GM23338 (cell line): Measurements from ENCODE around the gene RPS6KA3. TPM values are rescaled to one million over a fixed set of nuclear protein-coding genes. Genes with fewer than 3 reads are reported as not detected.

Source experiments
- ATAC-seq: fragments of 200-7000 bp; cut with Tn5 transposase; 3 replicates; pipeline ENCODE4 v1.9.1; 2020
- DNase-seq: peaks from one replicate; pipeline ENCODE4 v3.0.0-alpha.2; 2015; ENCODE audit warnings: low spot score
- H2AFZ ChIP-seq: fragments of 200-600 bp; sonication (generic); 2 replicates; pipeline ENCODE4 v1.8.0; 2016; ENCODE audit warnings: antibody characterized with exemption, mild to moderate bottlenecking, moderate library complexity
- H3F3A ChIP-seq: fragments of 200-600 bp; sonication (generic); replicated peaks from 2 replicates; pipeline ENCODE4 v1.8.0; 2017; ENCODE audit warnings: antibody characterized with exemption, mixed run types, low read depth
- H3K27ac ChIP-seq: fragments of 200-600 bp; sonication (generic); 2 replicates; pipeline ENCODE4 v1.6.1; 2016; ENCODE audit warnings: low read depth
- H3K27me3 ChIP-seq: fragments of 200-600 bp; sonication (generic); 2 replicates; pipeline ENCODE4 v1.8.0; 2016; ENCODE audit warnings: mild to moderate bottlenecking, mixed run types, moderate library complexity; ENCODE audit not compliant: insufficient read depth
- H3K36me3 ChIP-seq: fragments of 200-600 bp; sonication (generic); 2 replicates; pipeline ENCODE4 v1.8.0; 2016; ENCODE audit warnings: mild to moderate bottlenecking; ENCODE audit not compliant: insufficient read depth
- H3K4me1 ChIP-seq: fragments of 200-600 bp; sonication (generic); 2 replicates; pipeline ENCODE4 v1.8.0; 2016; ENCODE audit warnings: mild to moderate bottlenecking, moderate library complexity; ENCODE audit not compliant: insufficient read depth
- H3K4me2 ChIP-seq: fragments of 200-600 bp; sonication (generic); 2 replicates; pipeline ENCODE4 v1.7.1; 2017; ENCODE audit warnings: mixed run types
- H3K4me3 ChIP-seq: fragments of 200-600 bp; sonication (generic); 2 replicates; pipeline ENCODE4 v1.6.1; 2016; ENCODE audit warnings: mixed run types
- H3K79me2 ChIP-seq: fragments of 200-600 bp; sonication (generic); replicated peaks from 2 replicates; pipeline ENCODE4 v1.8.0; 2017; ENCODE audit warnings: mild to moderate bottlenecking; ENCODE audit not compliant: insufficient read depth
- H3K9me2 ChIP-seq: fragments of 200-600 bp; sonication (generic); 2 replicates; pipeline ENCODE4 v1.8.0; 2017; ENCODE audit not compliant: insufficient read depth
- H4K20me1 ChIP-seq: fragments of 200-600 bp; sonication (generic); replicated peaks from 2 replicates; pipeline ENCODE4 v1.8.0; 2017; ENCODE audit warnings: mild to moderate bottlenecking; ENCODE audit not compliant: insufficient read depth
- H3K27ac Mint-ChIP-seq: 2 replicates; pipeline ENCODE4 v1.8.0; 2020; ENCODE audit warnings: inconsistent platforms, mild to moderate bottlenecking, moderate library complexity, mixed read lengths
- H3K27me3 Mint-ChIP-seq: 3 replicates; pipeline ENCODE4 v1.8.0; 2022; ENCODE audit warnings: low read depth, mild to moderate bottlenecking, moderate library complexity, mixed read lengths, inconsistent platforms; ENCODE audit not compliant: insufficient read depth, poor library complexity
- H3K36me3 Mint-ChIP-seq: 3 replicates; pipeline ENCODE4 v1.8.0; 2021; ENCODE audit warnings: low read depth, mild to moderate bottlenecking, inconsistent platforms, moderate library complexity, mixed read lengths
- H3K4me1 Mint-ChIP-seq: 3 replicates; pipeline ENCODE4 v1.8.0; 2020; ENCODE audit warnings: mild to moderate bottlenecking, inconsistent platforms, mixed read lengths
- H3K4me3 Mint-ChIP-seq: 3 replicates; pipeline ENCODE4 v1.8.0; 2021; ENCODE audit warnings: moderate library complexity, mild to moderate bottlenecking, inconsistent platforms, mixed read lengths
- H3K9me3 Mint-ChIP-seq: 3 replicates; pipeline ENCODE4 v1.8.0; 2020; ENCODE audit warnings: moderate library complexity, mild to moderate bottlenecking, inconsistent platforms, mixed read lengths
- CREB1 ChIP-seq: fragments of 250-450 bp; sonication (Bioruptor Pico); IDR thresholded peaks from 2 replicates; pipeline ENCODE4 v1.5.0; 2020; ENCODE audit warnings: low read depth, mild to moderate bottlenecking, moderate library complexity
- EZH2 ChIP-seq: fragments of 200-600 bp; sonication (generic); IDR thresholded peaks from one replicate; pipeline ENCODE4 v1.8.0; 2017; ENCODE audit warnings: antibody characterized with exemption, mild to moderate bottlenecking, low read depth; ENCODE audit not compliant: unreplicated experiment
- EZH2phosphoT487 ChIP-seq: fragments of 200-600 bp; sonication (generic); IDR thresholded peaks from one replicate; pipeline ENCODE4 v1.8.1; 2018; ENCODE audit warnings: antibody characterized with exemption; ENCODE audit not compliant: unreplicated experiment
- JUNB ChIP-seq: IDR thresholded peaks from one replicate; pipeline ENCODE4 v1.6.1; 2016; ENCODE audit warnings: antibody characterized with exemption; ENCODE audit not compliant: unreplicated experiment
- NANOG ChIP-seq: IDR thresholded peaks from 2 replicates; pipeline ENCODE4 v1.6.1; 2016; ENCODE audit warnings: antibody characterized with exemption, borderline replicate concordance
- POLR2AphosphoS5 ChIP-seq: IDR thresholded peaks from 2 replicates; pipeline ENCODE4 v1.6.1; 2016; ENCODE audit warnings: antibody characterized with exemption, low read depth
- STAT1 ChIP-seq: IDR thresholded peaks from one replicate; pipeline ENCODE4 v1.6.1; 2016; ENCODE audit warnings: antibody characterized with exemption; ENCODE audit not compliant: unreplicated experiment
- ZNF114 ChIP-seq: fragments of 250-450 bp; sonication (Bioruptor Pico); IDR thresholded peaks from 2 replicates; pipeline ENCODE4 v1.5.0; 2020; ENCODE audit warnings: mild to moderate bottlenecking, moderate library complexity
- ZNF331 ChIP-seq: fragments of 250-450 bp; sonication (Bioruptor Pico); IDR thresholded peaks from 2 replicates; pipeline ENCODE4 v1.5.0; 2020; ENCODE audit warnings: low read depth, mild to moderate bottlenecking, moderate library complexity
- polyA plus RNA-seq: library from polyadenylated mRNA; unstranded; fragments of >200 nt; fragmentation: Nextera tagmentation; extraction: Ambion mirVana; gene quantifications from 2 replicates; pipeline ENCODE4 v1.2.1, GENCODE V29; 2016
- total RNA-seq: library from RNA; depleted of rRNA; stranded (reverse); fragments of >200 nt; shearing (Covaris generic); gene quantifications from 2 replicates; pipeline ENCODE4 v1.2.3, GENCODE V29; 2014
- TF ChIP-seq, protein P1 (sequence below): fragments of 250-450 bp; sonication (Bioruptor Pico); IDR thresholded peaks from 2 replicates; pipeline ENCODE4 v1.5.0; 2020; ENCODE audit warnings: mild to moderate bottlenecking, moderate library complexity
- TF ChIP-seq, protein P2 (sequence below), 2 experiments: fragments of 200-600 bp in 1 of 2; sonication (generic) in 1 of 2; conservative IDR thresholded peaks; 2 replicates each; pipeline versions ENCODE4 v1.5.1 to v1.6.1; 2016 to 2017; ENCODE audit warnings: antibody characterized with exemption in 2 of 2, low read depth in 2 of 2, mild to moderate bottlenecking in 2 of 2, moderate library complexity in 1 of 2
- TF ChIP-seq, protein P3 (sequence below): IDR thresholded peaks from one replicate; pipeline ENCODE4 v1.6.1; 2018; ENCODE audit warnings: antibody characterized with exemption; ENCODE audit not compliant: unreplicated experiment
- TF ChIP-seq, protein P4 (sequence below): IDR thresholded peaks from 2 replicates; pipeline ENCODE4 v1.6.1; 2016; ENCODE audit warnings: antibody characterized with exemption

The RPS6KA3 gene
- total and polyA plus RNA-seq, 2 experiments from 2014 or later: 3.2 to 12.2 TPM

DNA sequence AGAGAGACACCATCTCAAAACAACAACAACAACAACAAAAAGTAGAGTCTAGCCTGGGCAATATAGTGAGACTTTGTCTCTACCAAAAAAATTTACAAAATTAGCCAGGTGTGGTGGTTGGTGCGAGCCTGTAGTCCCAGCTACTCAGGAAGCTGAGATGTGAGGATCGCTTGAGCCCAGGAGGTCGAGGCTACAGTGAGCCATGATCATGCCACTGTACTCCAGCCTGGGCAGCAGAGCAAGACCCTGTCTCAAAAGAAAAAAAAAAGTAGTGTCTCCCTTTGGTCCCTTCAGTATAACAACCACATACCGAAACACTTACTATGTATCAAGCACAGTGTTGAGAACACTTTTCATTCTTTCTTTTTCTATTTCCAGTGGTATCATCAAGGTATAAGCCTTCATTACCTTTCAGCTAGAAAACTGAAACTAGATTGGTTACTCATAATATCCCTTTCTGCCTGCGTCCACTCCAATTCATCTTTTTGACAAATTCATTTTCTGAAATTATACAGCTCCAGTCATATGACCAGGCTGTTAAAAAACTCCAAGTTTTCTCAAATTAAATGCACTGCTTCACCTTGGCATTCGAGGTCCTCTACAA lies 54.1 kb downstream of the RPS6KA3 start:
- DNase-seq: no peak
- Histone ChIP-seq H4K20me1 (no peaks in the 10 kb centered on the region), H3K36me3 (no peaks in the 10 kb centered on the region), H2AFZ (no peak overlapping the region), H3K79me2 (no peaks in the 10 kb centered on the region), H3K9me2 (no peaks in the 10 kb centered on the region), H3K4me3 (no peak overlapping the region), H3K4me1 (no peaks in the 10 kb centered on the region), H3K4me2 (no peak overlapping the region), H3F3A (no peaks in the 10 kb centered on the region), H3K27me3 (no peaks in the 10 kb centered on the region), H3K27ac (no peak overlapping the region)
- peaks cover 2% of the 10 kb centered on the region for H3K27me3 Mint-ChIP-seq
- H3K4me3 Mint-ChIP-seq: no peak overlapping the region
- H3K27ac Mint-ChIP-seq: no peak overlapping the region
- TF ChIP-seq CREB1 (CRISPR knock-in tag) (no peak), JUNB (no peak), NANOG (no peak), ZNF114 (CRISPR knock-in tag) (no peak), EZH2phosphoT487 (no peak), EZH2 (no peak), POLR2AphosphoS5 (no peak), ZNF331 (no peak), STAT1 (no peak)
- TF ChIP-seq, protein P1, sequence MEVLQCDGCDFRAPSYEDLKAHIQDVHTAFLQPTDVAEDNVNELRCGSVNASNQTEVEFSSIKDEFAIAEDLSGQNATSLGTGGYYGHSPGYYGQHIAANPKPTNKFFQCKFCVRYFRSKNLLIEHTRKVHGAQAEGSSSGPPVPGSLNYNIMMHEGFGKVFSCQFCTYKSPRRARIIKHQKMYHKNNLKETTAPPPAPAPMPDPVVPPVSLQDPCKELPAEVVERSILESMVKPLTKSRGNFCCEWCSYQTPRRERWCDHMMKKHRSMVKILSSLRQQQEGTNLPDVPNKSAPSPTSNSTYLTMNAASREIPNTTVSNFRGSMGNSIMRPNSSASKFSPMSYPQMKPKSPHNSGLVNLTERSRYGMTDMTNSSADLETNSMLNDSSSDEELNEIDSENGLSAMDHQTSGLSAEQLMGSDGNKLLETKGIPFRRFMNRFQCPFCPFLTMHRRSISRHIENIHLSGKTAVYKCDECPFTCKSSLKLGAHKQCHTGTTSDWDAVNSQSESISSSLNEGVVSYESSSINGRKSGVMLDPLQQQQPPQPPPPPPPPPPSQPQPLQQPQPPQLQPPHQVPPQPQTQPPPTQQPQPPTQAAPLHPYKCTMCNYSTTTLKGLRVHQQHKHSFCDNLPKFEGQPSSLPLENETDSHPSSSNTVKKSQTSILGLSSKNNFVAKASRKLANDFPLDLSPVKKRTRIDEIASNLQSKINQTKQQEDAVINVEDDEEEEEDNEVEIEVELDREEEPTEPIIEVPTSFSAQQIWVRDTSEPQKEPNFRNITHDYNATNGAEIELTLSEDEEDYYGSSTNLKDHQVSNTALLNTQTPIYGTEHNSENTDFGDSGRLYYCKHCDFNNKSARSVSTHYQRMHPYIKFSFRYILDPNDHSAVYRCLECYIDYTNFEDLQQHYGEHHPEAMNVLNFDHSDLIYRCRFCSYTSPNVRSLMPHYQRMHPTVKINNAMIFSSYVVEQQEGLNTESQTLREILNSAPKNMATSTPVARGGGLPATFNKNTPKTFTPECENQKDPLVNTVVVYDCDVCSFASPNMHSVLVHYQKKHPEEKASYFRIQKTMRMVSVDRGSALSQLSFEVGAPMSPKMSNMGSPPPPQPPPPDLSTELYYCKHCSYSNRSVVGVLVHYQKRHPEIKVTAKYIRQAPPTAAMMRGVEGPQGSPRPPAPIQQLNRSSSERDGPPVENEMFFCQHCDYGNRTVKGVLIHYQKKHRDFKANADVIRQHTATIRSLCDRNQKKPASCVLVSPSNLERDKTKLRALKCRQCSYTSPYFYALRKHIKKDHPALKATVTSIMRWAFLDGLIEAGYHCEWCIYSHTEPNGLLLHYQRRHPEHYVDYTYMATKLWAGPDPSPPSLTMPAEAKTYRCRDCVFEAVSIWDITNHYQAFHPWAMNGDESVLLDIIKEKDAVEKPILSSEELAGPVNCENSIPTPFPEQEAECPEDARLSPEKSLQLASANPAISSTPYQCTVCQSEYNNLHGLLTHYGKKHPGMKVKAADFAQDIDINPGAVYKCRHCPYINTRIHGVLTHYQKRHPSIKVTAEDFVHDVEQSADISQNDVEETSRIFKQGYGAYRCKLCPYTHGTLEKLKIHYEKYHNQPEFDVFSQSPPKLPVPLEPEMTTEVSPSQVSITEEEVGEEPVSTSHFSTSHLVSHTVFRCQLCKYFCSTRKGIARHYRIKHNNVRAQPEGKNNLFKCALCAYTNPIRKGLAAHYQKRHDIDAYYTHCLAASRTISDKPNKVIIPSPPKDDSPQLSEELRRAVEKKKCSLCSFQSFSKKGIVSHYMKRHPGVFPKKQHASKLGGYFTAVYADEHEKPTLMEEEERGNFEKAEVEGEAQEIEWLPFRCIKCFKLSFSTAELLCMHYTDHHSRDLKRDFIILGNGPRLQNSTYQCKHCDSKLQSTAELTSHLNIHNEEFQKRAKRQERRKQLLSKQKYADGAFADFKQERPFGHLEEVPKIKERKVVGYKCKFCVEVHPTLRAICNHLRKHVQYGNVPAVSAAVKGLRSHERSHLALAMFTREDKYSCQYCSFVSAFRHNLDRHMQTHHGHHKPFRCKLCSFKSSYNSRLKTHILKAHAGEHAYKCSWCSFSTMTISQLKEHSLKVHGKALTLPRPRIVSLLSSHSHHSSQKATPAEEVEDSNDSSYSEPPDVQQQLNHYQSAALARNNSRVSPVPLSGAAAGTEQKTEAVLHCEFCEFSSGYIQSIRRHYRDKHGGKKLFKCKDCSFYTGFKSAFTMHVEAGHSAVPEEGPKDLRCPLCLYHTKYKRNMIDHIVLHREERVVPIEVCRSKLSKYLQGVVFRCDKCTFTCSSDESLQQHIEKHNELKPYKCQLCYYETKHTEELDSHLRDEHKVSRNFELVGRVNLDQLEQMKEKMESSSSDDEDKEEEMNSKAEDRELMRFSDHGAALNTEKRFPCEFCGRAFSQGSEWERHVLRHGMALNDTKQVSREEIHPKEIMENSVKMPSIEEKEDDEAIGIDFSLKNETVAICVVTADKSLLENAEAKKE: no peak
- TF ChIP-seq, protein P2, sequence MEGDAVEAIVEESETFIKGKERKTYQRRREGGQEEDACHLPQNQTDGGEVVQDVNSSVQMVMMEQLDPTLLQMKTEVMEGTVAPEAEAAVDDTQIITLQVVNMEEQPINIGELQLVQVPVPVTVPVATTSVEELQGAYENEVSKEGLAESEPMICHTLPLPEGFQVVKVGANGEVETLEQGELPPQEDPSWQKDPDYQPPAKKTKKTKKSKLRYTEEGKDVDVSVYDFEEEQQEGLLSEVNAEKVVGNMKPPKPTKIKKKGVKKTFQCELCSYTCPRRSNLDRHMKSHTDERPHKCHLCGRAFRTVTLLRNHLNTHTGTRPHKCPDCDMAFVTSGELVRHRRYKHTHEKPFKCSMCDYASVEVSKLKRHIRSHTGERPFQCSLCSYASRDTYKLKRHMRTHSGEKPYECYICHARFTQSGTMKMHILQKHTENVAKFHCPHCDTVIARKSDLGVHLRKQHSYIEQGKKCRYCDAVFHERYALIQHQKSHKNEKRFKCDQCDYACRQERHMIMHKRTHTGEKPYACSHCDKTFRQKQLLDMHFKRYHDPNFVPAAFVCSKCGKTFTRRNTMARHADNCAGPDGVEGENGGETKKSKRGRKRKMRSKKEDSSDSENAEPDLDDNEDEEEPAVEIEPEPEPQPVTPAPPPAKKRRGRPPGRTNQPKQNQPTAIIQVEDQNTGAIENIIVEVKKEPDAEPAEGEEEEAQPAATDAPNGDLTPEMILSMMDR (conservative IDR thresholded peaks at IDR 0.05; ENCODE audit: low read depth in 2 of 2): no peak
- TF ChIP-seq, protein P3, sequence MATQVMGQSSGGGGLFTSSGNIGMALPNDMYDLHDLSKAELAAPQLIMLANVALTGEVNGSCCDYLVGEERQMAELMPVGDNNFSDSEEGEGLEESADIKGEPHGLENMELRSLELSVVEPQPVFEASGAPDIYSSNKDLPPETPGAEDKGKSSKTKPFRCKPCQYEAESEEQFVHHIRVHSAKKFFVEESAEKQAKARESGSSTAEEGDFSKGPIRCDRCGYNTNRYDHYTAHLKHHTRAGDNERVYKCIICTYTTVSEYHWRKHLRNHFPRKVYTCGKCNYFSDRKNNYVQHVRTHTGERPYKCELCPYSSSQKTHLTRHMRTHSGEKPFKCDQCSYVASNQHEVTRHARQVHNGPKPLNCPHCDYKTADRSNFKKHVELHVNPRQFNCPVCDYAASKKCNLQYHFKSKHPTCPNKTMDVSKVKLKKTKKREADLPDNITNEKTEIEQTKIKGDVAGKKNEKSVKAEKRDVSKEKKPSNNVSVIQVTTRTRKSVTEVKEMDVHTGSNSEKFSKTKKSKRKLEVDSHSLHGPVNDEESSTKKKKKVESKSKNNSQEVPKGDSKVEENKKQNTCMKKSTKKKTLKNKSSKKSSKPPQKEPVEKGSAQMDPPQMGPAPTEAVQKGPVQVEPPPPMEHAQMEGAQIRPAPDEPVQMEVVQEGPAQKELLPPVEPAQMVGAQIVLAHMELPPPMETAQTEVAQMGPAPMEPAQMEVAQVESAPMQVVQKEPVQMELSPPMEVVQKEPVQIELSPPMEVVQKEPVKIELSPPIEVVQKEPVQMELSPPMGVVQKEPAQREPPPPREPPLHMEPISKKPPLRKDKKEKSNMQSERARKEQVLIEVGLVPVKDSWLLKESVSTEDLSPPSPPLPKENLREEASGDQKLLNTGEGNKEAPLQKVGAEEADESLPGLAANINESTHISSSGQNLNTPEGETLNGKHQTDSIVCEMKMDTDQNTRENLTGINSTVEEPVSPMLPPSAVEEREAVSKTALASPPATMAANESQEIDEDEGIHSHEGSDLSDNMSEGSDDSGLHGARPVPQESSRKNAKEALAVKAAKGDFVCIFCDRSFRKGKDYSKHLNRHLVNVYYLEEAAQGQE: no peak
- TF ChIP-seq, protein P4, sequence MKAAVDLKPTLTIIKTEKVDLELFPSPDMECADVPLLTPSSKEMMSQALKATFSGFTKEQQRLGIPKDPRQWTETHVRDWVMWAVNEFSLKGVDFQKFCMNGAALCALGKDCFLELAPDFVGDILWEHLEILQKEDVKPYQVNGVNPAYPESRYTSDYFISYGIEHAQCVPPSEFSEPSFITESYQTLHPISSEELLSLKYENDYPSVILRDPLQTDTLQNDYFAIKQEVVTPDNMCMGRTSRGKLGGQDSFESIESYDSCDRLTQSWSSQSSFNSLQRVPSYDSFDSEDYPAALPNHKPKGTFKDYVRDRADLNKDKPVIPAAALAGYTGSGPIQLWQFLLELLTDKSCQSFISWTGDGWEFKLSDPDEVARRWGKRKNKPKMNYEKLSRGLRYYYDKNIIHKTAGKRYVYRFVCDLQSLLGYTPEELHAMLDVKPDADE: no peak
- peaks cover 19% of the 10 kb centered on the region for H3K4me1 Mint-ChIP-seq
- peaks cover 8% of the 10 kb centered on the region; the same call in 2 of the 3 replicates for H3K36me3 Mint-ChIP-seq
- no peaks in the 10 kb centered on the region for H3K9me3 Mint-ChIP-seq
- no peak for ATAC-seq
